ENCODE data around the gene SIGLEC6.

- TF ChIP-seq ZFX (IDR thresholded peaks at IDR 0.05): no peak
- no peak for TF ChIP-seq CTCF (conservative IDR thresholded peaks at IDR 0.05)
Measured at GRCh38 chr19:51567583-51567982, 36.1 kb upstream of the SIGLEC6 start.

Data from C4-2B (cell line).